IPS-20b (cell line): ENCODE results near the gene DCX.

Experiments
- H3K27ac ChIP-seq: one replicate; pipeline ENCODE4 v1.5.1; 2013; ENCODE audit warnings: low read length
- H3K27me3 ChIP-seq: 2 replicates; pipeline ENCODE4 v1.6.1; 2013; ENCODE audit warnings: mild to moderate bottlenecking, low read length, inconsistent platforms; ENCODE audit not compliant: insufficient read depth
- H3K36me3 ChIP-seq: 2 replicates; pipeline ENCODE4 v1.6.1; 2013; ENCODE audit warnings: low read depth, mild to moderate bottlenecking, inconsistent platforms, low read length, moderate library complexity; ENCODE audit not compliant: insufficient read depth
- H3K4me1 ChIP-seq: 2 replicates; pipeline ENCODE4 v1.6.1; 2013; ENCODE audit warnings: mild to moderate bottlenecking, control low read depth, inconsistent platforms, low read length, moderate library complexity; ENCODE audit not compliant: insufficient read depth
- H3K4me3 ChIP-seq: 2 replicates; pipeline ENCODE4 v1.5.1; 2013; ENCODE audit warnings: mild to moderate bottlenecking, low read length, inconsistent platforms
- H3K9ac ChIP-seq: 2 replicates; pipeline ENCODE4 v1.6.1; 2013; ENCODE audit warnings: low read depth, mild to moderate bottlenecking, inconsistent platforms, low read length, moderate library complexity
- H3K9me3 ChIP-seq: 2 replicates; pipeline ENCODE4 v1.6.1; 2013; ENCODE audit warnings: mild to moderate bottlenecking, low read depth, low read length, inconsistent platforms; ENCODE audit not compliant: insufficient read depth

DCX gene

GRCh38 chrX:111302284-111302683, 109.7 kb downstream of the DCX start:
- no peak overlapping the region for H3K9ac ChIP-seq
- no peaks in the 10 kb centered on the region for H3K27me3 ChIP-seq
- no peaks in the 10 kb centered on the region for H3K4me1 ChIP-seq
- no peaks in the 10 kb centered on the region for H3K36me3 ChIP-seq
- no peaks in the 10 kb centered on the region for H3K9me3 ChIP-seq
- H3K27ac ChIP-seq = no peak overlapping the region
- no peak overlapping the region for H3K4me3 ChIP-seq

- Histone ChIP-seq H3K9ac (no peak overlapping the region), H3K36me3 (no peaks in the 10 kb centered on the region), H3K27ac (no peak overlapping the region), H3K9me3 (no peaks in the 10 kb centered on the region), H3K27me3 (no peaks in the 10 kb centered on the region), H3K4me1 (no peaks in the 10 kb centered on the region), H3K4me3 (no peak overlapping the region)
Observed at GRCh38 chrX:111288841-111289240, 123.2 kb downstream of the DCX start.

- Histone ChIP-seq H3K4me1 (no peaks in the 10 kb centered on the region), H3K4me3 (no peak overlapping the region), H3K9me3 (no peaks in the 10 kb centered on the region), H3K27ac (no peak overlapping the region), H3K36me3 (no peaks in the 10 kb centered on the region), H3K27me3 (no peaks in the 10 kb centered on the region), H3K9ac (no peak overlapping the region)
Observed at GRCh38 chrX:111284631-111285293, 127.2 kb downstream of the DCX start.

- Histone ChIP-seq H3K4me1 (no peaks in the 10 kb centered on the region), H3K9ac (no peak overlapping the region), H3K27ac (no peak overlapping the region), H3K4me3 (no peak overlapping the region), H3K27me3 (no peaks in the 10 kb centered on the region), H3K36me3 (no peaks in the 10 kb centered on the region), H3K9me3 (no peaks in the 10 kb centered on the region)
Observed at GRCh38 chrX:111283446-111283845, 128.5 kb downstream of the DCX start.

- Histone ChIP-seq H3K9me3 (no peaks in the 10 kb centered on the region), H3K36me3 (no peaks in the 10 kb centered on the region), H3K4me1 (no peaks in the 10 kb centered on the region), H3K9ac (no peak overlapping the region), H3K4me3 (no peak overlapping the region), H3K27ac (no peak overlapping the region), H3K27me3 (no peaks in the 10 kb centered on the region)
Observed at GRCh38 chrX:111282991-111283390, 129.0 kb downstream of the DCX start.

- H3K9me3 ChIP-seq = no peaks in the 10 kb centered on the region
- H3K4me3 ChIP-seq = no peak overlapping the region
- H3K9ac ChIP-seq = no peak overlapping the region
- no peaks in the 10 kb centered on the region for H3K4me1 ChIP-seq
- H3K27ac ChIP-seq = no peak overlapping the region
- H3K27me3 ChIP-seq = no peaks in the 10 kb centered on the region
- no peaks in the 10 kb centered on the region for H3K36me3 ChIP-seq
Observed at GRCh38 chrX:111282139-111282538, 129.9 kb downstream of the DCX start.

GRCh38 chrX:111270339-111270738, 141.7 kb downstream of the DCX start, which contains the start of gene CAPN6:
Gene CAPN6, minus strand, starts transcription at chrX:111270483. Its CDS starts 6,547 bp downstream, at chrX:111263936.
- Histone ChIP-seq H3K4me1 (peaks cover 3% of the 10 kb centered on the region; the same call in 1 of the 2 replicates), H3K4me3 (peak within 1 kb of the TSS; percentile 52), H3K9me3 (no peaks in the 10 kb centered on the region), H3K36me3 (no peaks in the 10 kb centered on the region), H3K9ac (no peak within 1 kb of the TSS), H3K27me3 (no peaks in the 10 kb centered on the region), H3K27ac (no peak within 1 kb of the TSS)

GRCh38 chrX:111268506-111268905, 143.5 kb downstream of the DCX start:
- Histone ChIP-seq H3K4me3 (no peak overlapping the region), H3K4me1 (peaks cover 3% of the 10 kb centered on the region; the same call in 1 of the 2 replicates), H3K27ac (no peak overlapping the region), H3K27me3 (no peaks in the 10 kb centered on the region), H3K9me3 (no peaks in the 10 kb centered on the region), H3K9ac (no peak overlapping the region), H3K36me3 (no peaks in the 10 kb centered on the region)

GRCh38 chrX:111265486-111265885, 146.5 kb downstream of the DCX start:
- no peaks in the 10 kb centered on the region for H3K9me3 ChIP-seq
- H3K4me1 ChIP-seq = no peaks in the 10 kb centered on the region; the same call in 1 of the 2 replicates
- no peak overlapping the region for H3K9ac ChIP-seq
- H3K36me3 ChIP-seq = no peaks in the 10 kb centered on the region
- H3K4me3 ChIP-seq = no peak overlapping the region
- no peaks in the 10 kb centered on the region for H3K27me3 ChIP-seq
- H3K27ac ChIP-seq = no peak overlapping the region

GRCh38 chrX:111264385-111264784, 147.6 kb downstream of the DCX start:
- Histone ChIP-seq H3K9ac (no peak overlapping the region), H3K36me3 (no peaks in the 10 kb centered on the region), H3K4me3 (no peak overlapping the region), H3K4me1 (no peaks in the 10 kb centered on the region; the same call in 1 of the 2 replicates), H3K27ac (no peak overlapping the region), H3K9me3 (no peaks in the 10 kb centered on the region), H3K27me3 (no peaks in the 10 kb centered on the region)

GRCh38 chrX:111262086-111262485, 149.9 kb downstream of the DCX start:
- Histone ChIP-seq H3K9me3 (no peaks in the 10 kb centered on the region), H3K36me3 (no peaks in the 10 kb centered on the region), H3K4me1 (no peaks in the 10 kb centered on the region), H3K27ac (no peak overlapping the region), H3K4me3 (no peak overlapping the region), H3K9ac (no peak overlapping the region), H3K27me3 (no peaks in the 10 kb centered on the region)

- no peaks in the 10 kb centered on the region for H3K36me3 ChIP-seq
- no peak overlapping the region for H3K27ac ChIP-seq
- no peaks in the 10 kb centered on the region for H3K27me3 ChIP-seq
- no peak overlapping the region for H3K9ac ChIP-seq
- H3K4me1 ChIP-seq = no peaks in the 10 kb centered on the region
- H3K9me3 ChIP-seq = no peaks in the 10 kb centered on the region
- H3K4me3 ChIP-seq = no peak overlapping the region
Observed at GRCh38 chrX:111260451-111260850, 151.5 kb downstream of the DCX start.
